Measurements from ENCODE around the gene JAM3. TPM values are rescaled to one million over a fixed set of nuclear protein-coding genes. Genes with fewer than 3 reads are reported as not detected.

The JAM3 gene
- total RNA-seq, 1 experiment from 2014 or later, result 32.9 TPM

GRCh38 chr11:134173296-134173695 lies 104.4 kb downstream of the JAM3 start (continued):
- TF ChIP-seq ARID4B (CRISPR knock-in tag; IDR thresholded peaks at IDR 0.05; ENCODE audit: borderline replicate concordance) (no peak), ZNF263 (CRISPR knock-in tag; IDR thresholded peaks at IDR 0.05; ENCODE audit: low read depth) (no peak), ZNF219 (CRISPR knock-in tag; IDR thresholded peaks at IDR 0.05; ENCODE audit: borderline replicate concordance) (no peak), ZNF671 (CRISPR knock-in tag; IDR thresholded peaks at IDR 0.05) (no peak), TEAD1 (CRISPR knock-in tag; IDR thresholded peaks at IDR 0.05) (no peak)

GRCh38 chr11:134176284-134176683 lies 107.4 kb downstream of the JAM3 start:
- Mint-ChIP-seq H3K4me1 (no peaks in the 10 kb centered on the region), H3K27me3 (ENCODE audit: low read depth) (no peaks in the 10 kb centered on the region), H3K4me3 (no peak overlapping the region), H3K27ac (no peak overlapping the region; the same call in 1 of the 2 replicates), H3K36me3 (peaks cover 82% of the 10 kb centered on the region), H3K9me3 (peaks cover 14% of the 10 kb centered on the region)
- no peak for TF ChIP-seq ZNF532 (CRISPR knock-in tag; IDR thresholded peaks at IDR 0.05; ENCODE audit: borderline replicate concordance)
- ChIA-PET CTCF (no interaction called here), POLR2A (no interaction called here)
- no peak for DNase-seq (ENCODE audit: low spot score)
- no peak for ATAC-seq

GRCh38 chr11:134178032-134178674 lies 109.3 kb downstream of the JAM3 start:
- ATAC-seq, result no peak
- H3K4me1 Mint-ChIP-seq, result no peaks in the 10 kb centered on the region
- no peaks in the 10 kb centered on the region for H3K9me3 Mint-ChIP-seq
- H3K36me3 Mint-ChIP-seq, result peaks cover 65% of the 10 kb centered on the region
- POLR2A ChIA-PET, result no interaction called here
- no peak overlapping the region for H3K4me3 Mint-ChIP-seq
- CTCF ChIA-PET, result no interaction called here
- H3K27ac Mint-ChIP-seq, result no peak overlapping the region
- no peaks in the 10 kb centered on the region for H3K27me3 Mint-ChIP-seq (ENCODE audit: low read depth)
- TF ChIP-seq RELA (CRISPR knock-in tag; IDR thresholded peaks at IDR 0.05; ENCODE audit: borderline replicate concordance), result no peak
- DNase-seq (ENCODE audit: low spot score), result no peak

- no peaks in the 10 kb centered on the region for H3K9me3 Mint-ChIP-seq
- H3K36me3 Mint-ChIP-seq, result peaks cover 49% of the 10 kb centered on the region
- no peaks in the 10 kb centered on the region for H3K27me3 Mint-ChIP-seq (ENCODE audit: low read depth)
- no peak overlapping the region for H3K4me3 Mint-ChIP-seq
- TF ChIP-seq CREM (CRISPR knock-in tag; IDR thresholded peaks at IDR 0.05) (no peak), ZBTB21 (CRISPR knock-in tag; IDR thresholded peaks at IDR 0.05; ENCODE audit: borderline replicate concordance) (no peak), CDX4 (CRISPR knock-in tag; IDR thresholded peaks at IDR 0.05; ENCODE audit: borderline replicate concordance) (no peak), MYBL2 (CRISPR knock-in tag; IDR thresholded peaks at IDR 0.05) (no peak), ERG (CRISPR knock-in tag; IDR thresholded peaks at IDR 0.05) (no peak)
- H3K27ac Mint-ChIP-seq, result no peak overlapping the region
- ChIA-PET CTCF (no interaction called here), POLR2A (no interaction called here)
- ATAC-seq (no peak), DNase-seq (ENCODE audit: low spot score) (no peak)
- no peaks in the 10 kb centered on the region for H3K4me1 Mint-ChIP-seq
Measured at GRCh38 chr11:134181707-134182106, 112.8 kb downstream of the JAM3 start.

All from WTC11 (cell line).